H9 (cell line): ENCODE measurements around the gene CHRNA3. TPM values are rescaled to one million over a fixed set of nuclear protein-coding genes. Genes with fewer than 3 reads are reported as not detected.
A peak's percentile ranks its signal among the peaks of the same experiment; 100 is the strongest.

ENCODE experiments used
- DNase-seq: peaks from one replicate; pipeline ENCODE4 v3.0.0-alpha.2; 2017
- H2AFZ ChIP-seq: one replicate; pipeline ENCODE4 v1.6.1; 2013; ENCODE audit warnings: mild to moderate bottlenecking, low read length, control low read depth, moderate library complexity
- H2AK5ac ChIP-seq: 2 replicates; pipeline ENCODE4 v1.6.1; 2013; ENCODE audit warnings: low read length, control low read depth, mixed read lengths; ENCODE audit not compliant: insufficient read length
- H2BK120ac ChIP-seq: one replicate; pipeline ENCODE4 v1.6.1; 2013; ENCODE audit warnings: low read depth, mild to moderate bottlenecking, low read length, control low read depth, inconsistent platforms; ENCODE audit not compliant: poor library complexity, severe bottlenecking
- H2BK12ac ChIP-seq: 2 replicates; pipeline ENCODE4 v1.6.1; 2013; ENCODE audit warnings: low read length, control low read depth, mixed read lengths, low read depth; ENCODE audit not compliant: insufficient read length
- H2BK15ac ChIP-seq: 2 replicates; pipeline ENCODE4 v1.6.1; 2013; ENCODE audit warnings: low read depth, low read length, control low read depth
- H2BK20ac ChIP-seq: one replicate; pipeline ENCODE4 v1.6.1; 2013; ENCODE audit warnings: low read depth, mild to moderate bottlenecking, low read length, control low read depth, inconsistent platforms; ENCODE audit not compliant: poor library complexity, severe bottlenecking
- H2BK5ac ChIP-seq: 2 replicates; pipeline ENCODE4 v1.6.1; 2013; ENCODE audit warnings: low read length, control low read depth, mixed read lengths; ENCODE audit not compliant: insufficient read length
- H3K14ac ChIP-seq: 2 replicates; pipeline ENCODE4 v1.6.1; 2013; ENCODE audit warnings: low read length, control low read depth; ENCODE audit not compliant: insufficient read depth
- H3K18ac ChIP-seq: 2 replicates; pipeline ENCODE4 v1.6.1; 2013; ENCODE audit warnings: low read depth, mild to moderate bottlenecking, mixed read lengths, low read length, control low read depth; ENCODE audit not compliant: insufficient read length
- H3K23ac ChIP-seq: 2 replicates; pipeline ENCODE4 v1.6.1; 2013; ENCODE audit warnings: low read length, control low read depth, mixed read lengths, low read depth; ENCODE audit not compliant: insufficient read length
- H3K23me2 ChIP-seq: 2 replicates; pipeline ENCODE4 v1.6.1; 2013; ENCODE audit warnings: low read depth, mild to moderate bottlenecking, mixed read lengths, low read length, control low read depth; ENCODE audit not compliant: insufficient read length, poor library complexity, severe bottlenecking
- H3K27ac ChIP-seq: 2 replicates; pipeline ENCODE4 v1.5.1; 2013; ENCODE audit warnings: low read length, control low read depth, mixed read lengths, low read depth; ENCODE audit not compliant: insufficient read length
- H3K27me3 ChIP-seq: 2 replicates; pipeline ENCODE4 v1.6.1; 2013; ENCODE audit warnings: low read length, control low read depth, inconsistent platforms; ENCODE audit not compliant: insufficient read depth
- H3K4ac ChIP-seq: 2 replicates; pipeline ENCODE4 v1.6.1; 2013; ENCODE audit warnings: low read depth, mild to moderate bottlenecking, control low read depth, inconsistent platforms, low read length, moderate library complexity
- H3K4me1 ChIP-seq: 2 replicates; pipeline ENCODE4 v1.6.1; 2013; ENCODE audit warnings: low read length, control low read depth, inconsistent platforms; ENCODE audit not compliant: insufficient read depth
- H3K4me2 ChIP-seq: 2 replicates; pipeline ENCODE4 v1.6.1; 2013; ENCODE audit warnings: low read length, control low read depth, mixed read lengths; ENCODE audit not compliant: insufficient read length, insufficient read depth
- H3K56ac ChIP-seq: 2 replicates; pipeline ENCODE4 v1.6.1; 2013; ENCODE audit warnings: low read depth, mild to moderate bottlenecking, mixed read lengths, low read length, control low read depth; ENCODE audit not compliant: insufficient read length
- H3K79me1 ChIP-seq: 2 replicates; pipeline ENCODE4 v1.6.1; 2013; ENCODE audit warnings: low read depth, mild to moderate bottlenecking, moderate library complexity, low read length, control low read depth, inconsistent platforms; ENCODE audit not compliant: insufficient read depth, poor library complexity, severe bottlenecking
- H3K79me2 ChIP-seq: 2 replicates; pipeline ENCODE4 v1.6.1; 2013; ENCODE audit warnings: low read length, control low read depth, inconsistent platforms; ENCODE audit not compliant: insufficient read depth
- H3K9ac ChIP-seq: 2 replicates; pipeline ENCODE4 v1.6.1; 2013; ENCODE audit warnings: low read length, control low read depth, mixed read lengths; ENCODE audit not compliant: insufficient read length; ENCODE audit errors: extremely low read depth
- H3K9me3 ChIP-seq: one replicate; pipeline ENCODE4 v1.6.1; 2013; ENCODE audit warnings: low read depth, low read length, inconsistent platforms; ENCODE audit not compliant: control insufficient read depth
- H3T11ph ChIP-seq: one replicate; pipeline ENCODE4 v1.6.1; 2013; ENCODE audit warnings: mild to moderate bottlenecking, low read length, control low read depth, inconsistent platforms
- H4K20me1 ChIP-seq: one replicate; pipeline ENCODE4 v1.6.1; 2013; ENCODE audit not compliant: control insufficient read depth, insufficient read length, insufficient read depth
- H4K5ac ChIP-seq: 2 replicates; pipeline ENCODE4 v1.6.1; 2013; ENCODE audit warnings: low read depth, mild to moderate bottlenecking, mixed read lengths, low read length, control low read depth; ENCODE audit not compliant: insufficient read length
- H4K8ac ChIP-seq: replicated peaks from 2 replicates; pipeline ENCODE4 v1.6.1; 2013; ENCODE audit warnings: low read length, control low read depth, mixed read lengths, low read depth; ENCODE audit not compliant: insufficient read length
- H4K91ac ChIP-seq: 2 replicates; pipeline ENCODE4 v1.6.1; 2013; ENCODE audit warnings: low read depth, mild to moderate bottlenecking, moderate library complexity, mixed read lengths, low read length, control low read depth; ENCODE audit not compliant: insufficient read length
- H3K27ac Mint-ChIP-seq, 3 experiments: 2 replicates in 2 of 3; 3 replicates in 1 of 3; pipeline ENCODE4 v1.8.0; 2020 to 2021; ENCODE audit warnings: mixed read lengths in 3 of 3, mild to moderate bottlenecking in 1 of 3, moderate library complexity in 1 of 3
- H3K27me3 Mint-ChIP-seq: 2 replicates; pipeline ENCODE4 v1.8.0; 2021; ENCODE audit warnings: low read depth, mild to moderate bottlenecking, moderate library complexity, mixed read lengths
- H3K36me3 Mint-ChIP-seq, 3 experiments: 2 replicates in 2 of 3; 3 replicates in 1 of 3; pipeline ENCODE4 v1.8.0; 2020 to 2021; ENCODE audit warnings: low read depth in 3 of 3, mixed read lengths in 3 of 3; ENCODE audit not compliant: insufficient read depth in 1 of 3
- H3K4me1 Mint-ChIP-seq, 2 experiments: 2 replicates each; pipeline ENCODE4 v1.8.0; 2020; ENCODE audit warnings: mixed read lengths in 2 of 2
- H3K4me3 Mint-ChIP-seq, 2 experiments: 2 replicates in 1 of 2; 3 replicates in 1 of 2; pipeline ENCODE4 v1.8.0; 2020 to 2021; ENCODE audit warnings: mild to moderate bottlenecking in 2 of 2, mixed read lengths in 2 of 2, moderate library complexity in 1 of 2
- H3K9me3 Mint-ChIP-seq, 2 experiments: 2 replicates in 1 of 2; 3 replicates in 1 of 2; pipeline ENCODE4 v1.8.0; 2020; ENCODE audit warnings: mild to moderate bottlenecking in 2 of 2, mixed read lengths in 2 of 2, moderate library complexity in 1 of 2
- CTCF ChIP-seq: fragments of 200-600 bp; sonication (generic); conservative IDR thresholded peaks from 3 replicates; pipeline ENCODE4 v1.8.0; 2021; ENCODE audit warnings: antibody characterized with exemption, mild to moderate bottlenecking
- WGBS: extraction: QIAGEN DNeasy Blood & Tissue Kit; methylation state at CpG from one replicate; pipeline ENCODE4 v1.1.7; 2013; ENCODE audit warnings: missing lambda C conversion rate, low lambda C conversion rate, mixed read lengths; ENCODE audit not compliant: insufficient read length; ENCODE audit errors: extremely low coverage; 5-methylcytosine and 5-hydroxymethylcytosine counted together
- total RNA-seq: library from RNA; stranded (reverse); gene quantifications from 2 replicates; pipeline ENCODE4 v1.2.1, GENCODE V29; 2021

The CHRNA3 gene
- total RNA-seq, 1 experiment from 2014 or later = 0.81 TPM

- H3K9ac ChIP-seq = no peak overlapping the region
- H3K4me3 Mint-ChIP-seq = peak overlapping the region in 1 of 2 experiments; percentile 88; a peak in 1 of 5 replicates
These were observed 21.5 kb upstream of the CHRNA3 start for GRCh38 chr15:78642331-78642730.

More at GRCh38 chr15:78642331-78642730, 21.5 kb upstream of the CHRNA3 start:
- no peak overlapping the region for H4K91ac ChIP-seq
- WGBS = no CpG with 5 or more reads among the region's 5 CpGs
- H4K8ac ChIP-seq = no peak overlapping the region
- no peak overlapping the region for H2AK5ac ChIP-seq
- H3K14ac ChIP-seq = no peak overlapping the region
- peaks cover 25% of the 10 kb centered on the region for H3K27me3 Mint-ChIP-seq
- no peak overlapping the region for H2BK12ac ChIP-seq
- no peak overlapping the region for H4K5ac ChIP-seq
- H2BK120ac ChIP-seq = no peak overlapping the region
- H3K4ac ChIP-seq = no peak overlapping the region
- no peak for TF ChIP-seq CTCF
- no peak overlapping the region for H2AFZ ChIP-seq
- H3K27me3 ChIP-seq = no peaks in the 10 kb centered on the region; the same call in 1 of the 2 replicates
- peaks cover 13 to 24% of the 10 kb centered on the region in 2 experiments for H3K4me1 Mint-ChIP-seq
- H3K79me1 ChIP-seq = no peaks in the 10 kb centered on the region
- H3K23ac ChIP-seq = no peak overlapping the region
- H3K18ac ChIP-seq = no peak overlapping the region
- no peak overlapping the region for H3K27ac Mint-ChIP-seq
- no peak for DNase-seq
- no peaks in the 10 kb centered on the region; a peak in 1 of 7 replicates for H3K36me3 Mint-ChIP-seq
- no peak overlapping the region for H3K27ac ChIP-seq
- H3K9me3 ChIP-seq = no peaks in the 10 kb centered on the region
- no peak overlapping the region for H3T11ph ChIP-seq
- H2BK15ac ChIP-seq = no peak overlapping the region
- no peaks in the 10 kb centered on the region for H3K4me1 ChIP-seq
- no peaks in the 10 kb centered on the region; a peak in 2 of 5 replicates for H3K9me3 Mint-ChIP-seq
- H3K79me2 ChIP-seq = no peaks in the 10 kb centered on the region
- H3K56ac ChIP-seq = no peak overlapping the region
- no peak overlapping the region for H2BK5ac ChIP-seq
- H4K20me1 ChIP-seq = no peaks in the 10 kb centered on the region
- H3K23me2 ChIP-seq = peaks cover 4% of the 10 kb centered on the region
- no peak overlapping the region for H2BK20ac ChIP-seq
- no peak overlapping the region for H3K4me2 ChIP-seq
